NCI-H1105 treated with DMSO at 0.1 percent for 48 hours (cell line): Measurements from ENCODE around the gene APOBEC3G.
"Not testable (repeated sequence)": the region's sequence is repeated elsewhere in the genome, so short reads cannot be mapped to it uniquely, and the experiment has no call there.

Experiments
- DNase-seq: peaks from one replicate; lab custom pipeline; 2025; lab: John Stamatoyannopoulos, UW

APOBEC3G gene

GRCh38 chr22:39077026-39077840 lies at the start of gene APOBEC3G:
Gene APOBEC3G, plus strand, starts transcription at chr22:39077275. Its CDS starts 87 bp downstream, at chr22:39077362.
- not testable (repeated sequence) for DNase-seq

DNA sequence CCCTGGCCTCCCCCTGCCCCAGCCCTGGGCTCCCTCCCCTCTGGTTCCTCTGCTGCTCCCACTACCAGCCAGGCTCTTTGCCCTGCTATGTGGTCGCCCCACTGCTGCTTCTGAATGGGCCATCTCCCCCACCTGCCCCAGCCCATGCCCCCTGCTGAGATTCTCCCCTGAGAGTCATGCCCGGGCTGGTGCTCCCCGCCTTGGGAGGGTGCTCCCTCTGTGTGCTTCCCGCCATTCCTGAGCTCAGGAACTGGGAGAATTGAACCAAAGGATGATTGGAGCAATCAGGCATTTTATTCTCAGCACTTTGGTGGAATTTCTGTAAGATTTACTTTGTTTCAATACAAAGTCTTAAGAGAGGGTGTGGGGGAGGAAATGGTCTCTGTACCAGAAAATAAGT lies 49.4 kb upstream of the APOBEC3G start:
- DNase-seq = no peak

DNA sequence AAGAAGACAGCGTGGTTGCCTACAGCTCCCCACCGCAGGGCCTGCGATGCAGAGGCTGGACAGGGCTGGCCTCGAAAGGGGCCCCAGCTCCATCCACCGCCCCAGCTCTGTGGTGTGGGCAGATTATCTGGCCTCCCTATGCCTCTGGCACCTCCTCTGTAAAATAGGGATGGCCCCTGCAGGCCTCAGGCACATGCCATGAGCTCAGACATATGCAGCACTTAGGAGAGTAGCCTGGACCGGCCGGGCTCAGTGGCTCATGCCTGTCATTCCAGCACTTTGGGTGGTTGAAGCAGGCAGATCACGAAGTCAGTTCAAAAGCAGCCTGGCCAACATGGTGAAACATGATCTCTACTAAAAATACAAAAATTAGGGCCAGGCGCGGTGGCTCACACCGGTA lies 48.8 kb upstream of the APOBEC3G start:
- DNase-seq = no peak

- no peak for DNase-seq
Observed at GRCh38 chr22:39029227-39029626, 47.8 kb upstream of the APOBEC3G start.

- DNase-seq = no peak
Observed at GRCh38 chr22:39030705-39031104, 46.4 kb upstream of the APOBEC3G start.

GRCh38 chr22:39031434-39032295 lies 45.4 kb upstream of the APOBEC3G start:
- DNase-seq = not testable (repeated sequence)

DNA sequence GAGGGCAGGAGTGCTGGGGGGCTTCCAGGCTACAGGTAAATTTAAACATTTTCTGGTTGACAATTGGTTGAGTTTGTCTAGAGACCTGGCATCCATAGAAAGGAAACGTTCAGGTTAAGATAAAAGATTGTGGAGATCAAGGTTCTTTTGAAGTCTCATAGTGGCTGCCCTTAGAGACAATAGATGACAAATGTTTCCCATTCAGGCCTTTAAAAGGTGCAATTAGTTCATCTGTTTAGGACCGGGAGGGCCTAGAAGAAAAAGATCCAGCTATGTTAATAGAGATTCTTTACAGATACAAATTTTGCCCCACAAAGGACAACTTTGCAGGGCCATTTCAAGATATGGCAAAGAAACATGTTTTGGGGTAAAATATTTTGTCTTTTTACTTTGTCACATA lies 40.0 kb upstream of the APOBEC3G start:
- not testable (repeated sequence) for DNase-seq

DNA sequence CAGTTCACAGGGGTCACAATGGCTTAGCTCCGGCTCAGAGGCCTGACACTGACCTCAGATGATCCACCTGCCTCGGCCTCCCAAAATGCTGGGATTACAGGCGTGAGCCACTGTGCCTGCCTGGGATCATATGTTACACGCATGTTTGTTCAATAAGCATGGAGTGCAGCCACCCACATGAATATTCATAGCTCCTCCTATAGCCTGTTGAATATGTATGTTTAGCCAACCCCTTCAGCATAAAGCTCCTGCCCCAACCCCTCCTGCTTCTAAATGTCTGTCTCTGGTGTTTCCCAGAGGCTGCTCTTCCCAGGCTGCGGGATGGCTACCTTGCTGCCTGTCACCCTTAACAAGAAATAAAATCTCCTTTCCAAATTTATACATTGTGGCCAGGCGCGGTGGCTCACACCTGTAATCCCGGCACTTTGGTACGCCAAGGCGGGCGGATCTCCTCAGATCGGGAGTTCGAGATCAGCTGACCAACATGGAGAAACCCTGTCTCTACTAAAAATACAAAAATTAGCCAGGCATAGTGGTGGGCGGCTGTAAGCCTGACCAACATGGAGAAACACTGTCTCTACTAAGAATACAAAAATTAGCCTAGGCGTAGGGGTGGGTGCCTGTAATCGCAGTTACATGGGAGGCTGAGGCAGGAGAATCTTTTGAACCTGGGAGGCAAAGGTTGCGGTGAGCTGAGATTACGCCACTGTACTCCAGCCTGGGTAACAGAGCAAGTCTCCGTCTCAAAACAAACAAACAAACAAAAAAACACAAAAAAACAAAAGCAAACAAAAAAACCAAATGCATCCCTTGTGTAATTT lies 37.6 kb upstream of the APOBEC3G start:
- no peak for DNase-seq

DNA sequence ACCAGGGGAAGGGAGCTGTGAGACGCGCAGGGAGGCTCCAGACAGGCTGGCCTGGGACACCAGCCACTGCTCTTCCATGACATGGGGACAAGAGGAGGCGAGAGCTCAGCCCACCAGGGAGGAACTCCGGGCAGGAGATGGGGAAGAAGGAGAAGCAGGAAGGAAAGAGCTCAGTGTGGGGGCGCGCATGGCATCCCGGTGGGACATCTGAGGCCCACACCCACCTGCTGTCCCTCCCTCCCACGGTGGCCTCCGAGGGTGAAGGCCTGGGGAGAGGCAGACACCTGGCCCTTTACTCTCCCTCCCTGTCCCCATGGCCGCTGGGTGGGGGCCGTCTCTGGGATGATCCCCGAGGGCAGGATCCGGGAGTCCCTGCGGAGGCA lies 36.9 kb upstream of the APOBEC3G start:
- not testable (repeated sequence) for DNase-seq

DNA sequence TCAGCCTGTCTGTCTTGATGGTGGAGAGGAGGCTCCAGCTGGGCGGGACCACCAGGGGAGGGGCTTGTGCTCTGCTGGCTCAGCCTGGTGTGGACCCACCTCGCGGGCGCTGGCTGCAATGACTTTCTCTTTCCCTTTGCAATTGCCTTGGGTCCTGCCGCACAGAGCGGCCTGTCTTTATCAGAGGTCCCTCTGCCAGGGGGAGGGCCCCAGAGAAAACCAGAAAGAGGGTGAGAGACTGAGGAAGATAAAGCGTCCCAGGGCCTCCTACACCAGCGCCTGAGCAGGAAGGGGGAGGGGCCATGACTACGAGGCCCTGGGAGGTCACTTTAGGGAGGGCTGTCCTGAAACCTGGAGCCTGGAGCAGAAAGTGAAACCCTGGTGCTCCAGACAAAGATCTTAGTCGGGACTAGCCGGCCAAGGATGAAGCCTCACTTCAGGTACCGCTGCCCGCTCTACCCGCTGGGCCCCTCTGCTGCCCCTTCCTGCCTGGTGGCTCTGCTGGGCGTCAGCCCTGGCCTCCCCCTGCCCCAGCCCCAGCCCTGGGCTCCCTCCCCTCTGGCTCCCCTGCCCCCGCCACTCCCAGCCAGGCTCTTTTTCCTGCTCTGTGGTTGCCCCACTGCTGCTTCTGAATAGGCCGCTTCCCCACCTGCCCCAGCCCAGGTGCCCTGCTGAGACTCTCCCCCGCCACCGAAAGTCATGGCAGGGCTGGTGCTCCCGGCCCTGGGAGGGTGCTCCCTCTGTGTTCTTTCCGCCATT lies 36.4 kb upstream of the APOBEC3G start, which contains the start of gene APOBEC3F:
Gene APOBEC3F, plus strand, starts transcription at position 327 of the 759 bp plus-strand sequence. Its CDS starts 97 bp downstream, at position 424.
- peak; percentile 14 for DNase-seq

GRCh38 chr22:39041908-39042307 lies 35.2 kb upstream of the APOBEC3G start:
- DNase-seq = no peak

GRCh38 chr22:39043063-39043462 lies 34.0 kb upstream of the APOBEC3G start:
- not testable (repeated sequence) for DNase-seq

DNA sequence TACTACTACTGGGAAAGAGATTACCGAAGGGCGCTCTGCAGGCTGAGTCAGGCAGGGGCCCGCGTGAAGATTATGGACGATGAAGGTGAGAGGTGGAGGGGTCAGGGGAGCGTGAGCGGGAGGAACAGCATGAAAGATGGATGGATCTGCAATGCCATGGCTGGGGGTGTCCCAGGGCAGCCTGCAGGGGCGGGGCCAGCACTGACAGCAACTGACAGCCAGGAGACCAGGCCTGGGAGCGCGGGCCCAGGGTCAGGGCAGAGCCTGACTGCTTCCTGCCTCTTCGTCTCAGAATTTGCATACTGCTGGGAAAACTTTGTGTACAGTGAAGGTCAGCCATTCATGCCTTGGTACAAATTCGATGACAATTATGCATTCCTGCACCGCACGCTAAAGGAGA lies 31.9 kb upstream of the APOBEC3G start:
- DNase-seq = not testable (repeated sequence)

DNA sequence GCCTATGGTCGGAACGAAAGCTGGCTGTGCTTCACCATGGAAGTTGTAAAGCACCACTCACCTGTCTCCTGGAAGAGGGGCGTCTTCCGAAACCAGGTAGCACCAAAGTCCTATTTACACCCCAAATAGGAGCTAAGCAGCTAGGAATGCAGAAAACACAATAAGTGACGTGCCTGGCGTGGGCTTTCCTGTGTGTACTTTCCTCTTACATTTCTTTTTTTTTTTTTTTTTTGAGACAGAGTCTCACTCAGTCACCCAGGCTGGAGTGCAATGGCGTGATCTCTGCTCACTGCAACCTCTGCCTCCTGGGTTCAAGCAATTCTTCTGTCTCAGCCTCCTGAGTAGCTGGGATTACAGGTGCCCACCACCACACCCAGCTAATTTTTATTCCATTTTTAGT lies 27.6 kb upstream of the APOBEC3G start:
- DNase-seq = not testable (repeated sequence)

DNA sequence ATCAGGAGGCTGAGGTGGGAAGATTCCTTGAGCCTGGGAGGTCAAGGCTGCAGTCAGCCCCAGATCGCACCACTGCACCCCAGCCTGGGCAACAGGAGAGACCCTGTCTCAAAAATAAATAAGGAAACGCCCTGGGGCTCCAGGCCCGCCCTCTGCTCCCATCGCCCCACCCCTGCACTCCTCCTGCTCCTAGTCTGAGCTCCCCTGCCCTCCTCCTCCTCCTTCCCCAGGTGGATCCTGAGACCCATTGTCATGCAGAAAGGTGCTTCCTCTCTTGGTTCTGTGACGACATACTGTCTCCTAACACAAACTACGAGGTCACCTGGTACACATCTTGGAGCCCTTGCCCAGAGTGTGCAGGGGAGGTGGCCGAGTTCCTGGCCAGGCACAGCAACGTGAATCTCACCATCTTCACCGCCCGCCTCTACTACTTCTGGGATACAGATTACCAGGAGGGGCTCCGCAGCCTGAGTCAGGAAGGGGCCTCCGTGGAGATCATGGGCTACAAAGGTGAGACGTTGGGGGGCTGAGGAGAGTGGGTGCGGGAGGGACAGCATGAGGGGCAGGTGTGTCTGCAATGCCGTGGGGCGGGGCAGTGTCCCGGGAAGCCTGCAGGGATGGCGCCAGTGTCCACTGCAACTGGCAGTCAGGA lies 25.1 kb upstream of the APOBEC3G start:
- DNase-seq = not testable (repeated sequence)

- DNase-seq = no peak
Observed at GRCh38 chr22:39055658-39056057, 21.4 kb upstream of the APOBEC3G start.

DNA sequence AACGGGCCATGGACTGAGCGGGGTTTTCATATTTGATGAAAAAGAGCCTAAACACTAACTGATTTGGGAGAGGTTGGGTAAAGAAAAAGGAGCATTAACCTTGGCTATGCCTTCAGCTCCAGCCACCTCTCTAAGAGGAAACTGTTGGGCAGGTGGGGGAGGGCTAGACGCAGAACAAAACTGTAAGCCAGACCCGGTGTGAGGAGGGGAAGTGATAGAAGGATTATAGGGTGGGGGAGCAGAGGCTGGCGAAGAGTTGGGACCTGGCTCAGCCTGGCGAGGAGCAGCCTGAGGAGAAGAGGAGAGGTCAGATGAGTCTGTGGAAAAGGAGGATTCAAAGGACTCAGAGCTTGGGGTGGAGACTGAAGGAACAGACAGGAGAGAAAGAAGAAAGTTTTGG lies 15.8 kb upstream of the APOBEC3G start:
- not testable (repeated sequence) for DNase-seq

DNA sequence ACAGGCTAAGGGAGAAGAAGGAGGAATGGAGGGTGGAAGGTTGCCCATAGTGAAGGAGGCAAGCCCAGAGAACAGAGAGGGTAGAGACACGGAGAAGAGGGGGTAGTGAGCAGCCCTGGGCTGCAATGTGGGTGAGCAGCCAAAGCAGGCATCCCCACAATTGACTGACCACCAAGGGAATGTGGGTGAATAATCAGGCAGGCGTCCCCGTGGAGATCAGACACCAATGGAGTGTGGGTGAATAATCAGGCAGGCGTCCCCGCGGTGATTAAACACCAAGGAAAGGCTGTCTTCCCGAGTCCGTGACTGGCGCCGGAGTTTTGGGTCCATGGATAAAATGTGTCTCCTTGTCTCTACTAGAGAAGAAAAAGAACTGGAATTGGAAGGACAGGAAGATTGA lies 15.1 kb upstream of the APOBEC3G start:
- not testable (repeated sequence) for DNase-seq

DNA sequence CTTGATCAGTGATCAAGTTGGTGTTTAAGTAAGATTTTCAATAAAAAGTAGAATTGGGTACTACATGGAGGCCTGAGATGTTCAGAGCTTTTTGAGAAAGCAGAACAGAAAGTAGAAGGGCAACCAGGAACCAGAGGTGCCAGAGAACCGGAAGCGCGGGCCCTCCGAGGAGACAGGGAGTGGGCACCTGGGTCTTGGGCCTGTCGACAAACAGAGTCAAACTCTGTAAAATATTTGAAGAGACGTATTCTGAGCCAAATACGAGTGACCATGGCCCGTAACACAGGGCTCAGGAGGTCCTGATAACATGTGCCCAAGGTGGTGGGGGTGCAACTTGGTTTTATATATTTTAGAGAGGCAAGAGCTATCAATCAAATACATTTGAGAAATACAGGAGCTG lies 13.2 kb upstream of the APOBEC3G start:
- DNase-seq = not testable (repeated sequence)

- DNase-seq = not testable (repeated sequence)
Observed at GRCh38 chr22:39066442-39067276, 10.4 kb upstream of the APOBEC3G start.
